Dedifferentiated amniotic fluid mesenchymal stem cell (primary cell): ENCODE results near the gene RIMBP2.
"Not testable (repeated sequence)": the region's sequence is repeated elsewhere in the genome, so short reads cannot be mapped to it uniquely, and the experiment has no call there.

ENCODE experiments used
- DNase-seq: peaks from one replicate; pipeline ENCODE4 v3.0.0-alpha.2; 2016; ENCODE audit errors: extremely low spot score

The RIMBP2 gene

DNA sequence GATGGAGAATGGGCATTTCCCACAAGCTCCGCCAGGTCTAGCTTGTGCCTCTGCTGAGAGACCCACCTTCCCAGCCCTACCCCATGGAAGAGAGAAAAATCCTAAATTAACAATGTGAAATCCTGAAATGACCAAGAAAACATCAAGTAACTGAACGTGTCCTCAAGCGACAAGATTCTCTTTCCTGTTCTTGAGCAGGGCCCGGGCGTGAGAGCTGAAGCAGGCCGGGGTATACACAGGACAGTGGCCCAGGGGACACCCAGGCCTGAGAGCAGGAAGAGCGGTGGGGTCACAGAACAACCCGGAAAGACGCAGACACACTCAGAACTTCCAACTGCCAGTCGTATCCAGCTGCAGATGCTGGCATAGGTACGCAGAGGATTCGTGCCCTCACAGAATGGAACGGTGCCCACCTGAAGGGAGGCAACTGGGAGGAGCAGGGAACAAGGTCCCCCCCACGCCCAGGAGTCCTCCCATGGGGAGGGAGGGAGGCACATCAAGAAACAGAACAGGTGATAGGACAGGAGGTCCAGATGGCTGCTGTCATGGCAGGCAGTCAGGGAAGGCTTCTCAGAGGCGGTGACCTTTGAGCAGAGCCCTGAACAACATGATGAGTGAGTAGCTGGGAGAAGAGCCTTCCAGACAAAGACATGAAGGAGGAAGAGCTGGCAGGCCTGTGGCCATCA, 9.1 kb downstream of the RIMBP2 start:
- no peak for DNase-seq

DNA sequence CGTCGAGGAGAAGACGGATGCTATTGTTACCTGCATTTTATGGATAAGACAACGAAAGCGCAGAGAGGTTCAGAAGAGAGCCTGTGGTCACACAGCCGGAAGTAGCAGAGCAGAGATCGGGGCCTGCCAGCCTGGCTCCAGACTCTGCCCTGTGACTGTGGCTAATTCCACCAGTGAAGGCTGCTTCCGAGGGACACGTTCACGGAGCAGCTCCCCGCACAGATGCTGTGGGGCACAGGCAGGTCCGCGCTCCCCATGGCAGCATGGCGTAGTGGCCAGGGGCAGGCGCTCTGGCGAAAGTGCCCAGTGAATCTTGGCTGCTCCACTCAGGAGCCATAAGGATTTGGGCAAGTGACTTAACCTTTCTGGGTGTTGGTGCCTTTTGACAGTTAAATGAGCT, 9.8 kb downstream of the RIMBP2 start:
- no peak for DNase-seq

DNA sequence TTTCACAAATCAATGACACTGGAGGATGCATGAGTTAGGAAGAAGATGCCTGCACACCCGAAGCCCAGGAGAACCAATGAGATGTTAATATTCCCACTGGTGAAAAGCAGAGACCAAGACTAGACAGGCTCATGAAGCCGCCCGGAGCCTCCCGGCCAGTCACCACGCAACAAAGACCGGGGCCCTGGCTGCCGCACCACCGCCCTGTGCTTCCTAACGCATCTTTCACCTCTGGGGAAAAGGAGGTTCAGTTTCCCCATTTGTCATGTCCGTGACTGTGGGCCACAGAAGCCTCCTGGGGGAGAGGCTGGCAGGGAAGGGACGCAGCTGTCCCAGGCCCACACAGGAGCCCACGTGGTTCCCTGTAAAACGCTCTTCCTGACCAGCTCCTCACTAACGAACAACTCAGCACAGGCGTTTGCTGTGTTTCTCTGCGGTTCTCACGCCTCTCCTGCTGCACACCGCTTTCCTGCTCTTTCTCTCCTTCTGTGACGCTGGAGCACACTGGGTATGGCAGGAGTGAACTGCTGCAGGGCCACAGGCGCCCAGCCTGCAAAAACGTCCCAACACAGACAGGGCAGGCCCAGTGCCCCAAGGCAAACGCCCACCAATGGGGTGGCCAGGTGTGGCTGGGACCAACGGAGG, 10.8 kb downstream of the RIMBP2 start:
- DNase-seq = no peak

DNA sequence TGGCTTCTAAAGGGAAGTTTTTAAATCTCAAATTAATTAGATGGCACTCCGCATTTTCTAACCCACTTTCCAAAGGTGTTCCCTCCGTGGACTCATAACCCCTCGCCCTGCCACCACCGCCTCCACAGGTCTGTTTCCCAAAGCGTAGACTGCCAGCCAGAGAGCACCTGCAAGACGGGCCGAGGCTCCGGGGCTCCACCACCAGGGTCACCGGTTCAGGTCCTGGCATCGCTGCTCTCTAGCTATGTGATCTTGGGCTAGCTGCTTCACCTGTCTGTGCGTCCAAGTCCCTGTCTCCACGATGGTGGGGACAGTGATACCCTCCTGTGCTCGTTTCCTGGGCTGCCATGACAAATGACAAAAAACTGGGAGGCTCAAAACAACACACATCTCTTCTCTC, 11.5 kb downstream of the RIMBP2 start:
- no peak for DNase-seq

DNA sequence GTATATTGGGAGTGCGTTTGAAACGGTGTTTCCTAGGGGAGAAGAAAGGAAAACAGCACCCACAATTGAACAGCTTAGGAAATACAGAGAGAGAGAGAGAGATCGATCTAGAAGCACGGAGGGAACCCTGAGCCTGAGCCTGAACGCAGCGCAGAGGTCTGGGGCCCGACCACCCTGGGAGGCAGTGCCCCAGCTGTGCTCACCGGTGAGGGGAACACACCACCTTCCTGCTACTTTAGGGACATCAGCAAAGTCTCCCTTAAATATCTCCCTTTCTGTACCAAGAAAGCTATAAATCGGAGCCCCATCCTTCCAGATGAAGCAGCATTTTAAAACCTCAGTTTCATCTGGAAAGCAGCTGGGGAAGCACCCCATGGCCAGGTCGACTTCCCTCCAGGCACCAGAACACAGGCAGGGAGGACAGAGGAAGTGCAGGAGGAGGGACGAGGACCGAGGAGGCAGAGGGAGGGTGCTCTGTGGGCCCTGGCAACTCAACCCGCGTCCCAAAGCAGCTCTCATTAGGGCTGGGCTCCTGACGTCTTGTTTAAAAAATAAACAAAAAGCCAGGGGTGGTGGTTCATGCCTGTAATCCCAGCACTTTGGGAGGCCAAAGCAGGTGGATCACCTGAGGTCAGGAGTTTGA, 12.2 kb downstream of the RIMBP2 start:
- DNase-seq = no peak

DNA sequence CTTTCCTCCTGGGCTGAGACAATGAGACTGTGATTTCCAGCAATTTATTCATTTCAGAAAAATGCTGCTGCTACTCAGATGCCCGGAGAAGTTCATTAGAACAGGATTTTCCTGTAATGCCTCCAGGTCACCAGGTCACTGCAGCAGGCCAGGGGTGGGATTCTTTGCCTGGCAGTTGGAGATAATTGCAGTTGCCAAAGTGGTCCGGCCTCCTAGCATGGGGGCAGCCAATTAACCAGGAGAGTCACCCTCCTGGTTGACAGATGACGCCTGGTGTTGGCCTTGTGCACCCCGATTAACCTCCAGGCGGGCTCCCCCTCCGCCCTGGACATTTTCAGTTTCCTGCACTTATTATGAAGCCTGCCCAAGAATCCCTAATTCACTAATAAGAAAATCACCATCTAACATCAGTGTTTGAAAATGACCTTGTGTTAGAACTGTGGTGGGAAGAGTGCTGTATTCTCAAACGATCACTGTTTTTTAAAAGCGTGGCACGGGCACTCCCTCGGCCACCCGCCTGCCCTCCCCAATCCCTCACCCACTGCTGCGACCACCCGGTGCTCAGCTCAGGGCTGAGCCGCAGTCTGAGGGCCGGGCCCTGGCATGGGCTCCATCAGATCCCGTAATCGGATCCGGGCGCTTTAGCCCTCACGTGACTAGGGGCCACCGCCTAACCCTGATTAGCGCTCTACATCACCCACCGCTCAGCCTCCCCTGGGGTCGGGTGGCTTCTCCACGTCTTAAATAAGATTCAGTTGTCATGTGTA, 12.9 kb downstream of the RIMBP2 start:
- no peak for DNase-seq

DNA sequence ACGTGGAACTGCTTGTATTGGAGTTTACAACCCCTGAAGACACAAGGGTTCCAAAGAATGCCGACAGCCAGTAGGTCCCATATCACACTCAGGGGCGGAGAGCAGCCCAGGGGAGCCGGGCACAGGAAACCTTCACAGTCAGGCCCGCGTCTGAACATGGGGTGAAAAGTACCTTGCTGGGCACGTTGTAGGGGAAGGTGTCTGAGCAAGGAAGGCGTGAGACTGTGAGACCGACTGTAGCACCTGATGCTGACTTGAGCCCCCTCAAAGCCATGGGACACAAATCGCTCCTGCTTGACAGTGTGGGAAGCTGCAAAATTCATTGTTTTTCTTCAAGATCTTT, 14.7 kb downstream of the RIMBP2 start:
- DNase-seq = no peak

DNA sequence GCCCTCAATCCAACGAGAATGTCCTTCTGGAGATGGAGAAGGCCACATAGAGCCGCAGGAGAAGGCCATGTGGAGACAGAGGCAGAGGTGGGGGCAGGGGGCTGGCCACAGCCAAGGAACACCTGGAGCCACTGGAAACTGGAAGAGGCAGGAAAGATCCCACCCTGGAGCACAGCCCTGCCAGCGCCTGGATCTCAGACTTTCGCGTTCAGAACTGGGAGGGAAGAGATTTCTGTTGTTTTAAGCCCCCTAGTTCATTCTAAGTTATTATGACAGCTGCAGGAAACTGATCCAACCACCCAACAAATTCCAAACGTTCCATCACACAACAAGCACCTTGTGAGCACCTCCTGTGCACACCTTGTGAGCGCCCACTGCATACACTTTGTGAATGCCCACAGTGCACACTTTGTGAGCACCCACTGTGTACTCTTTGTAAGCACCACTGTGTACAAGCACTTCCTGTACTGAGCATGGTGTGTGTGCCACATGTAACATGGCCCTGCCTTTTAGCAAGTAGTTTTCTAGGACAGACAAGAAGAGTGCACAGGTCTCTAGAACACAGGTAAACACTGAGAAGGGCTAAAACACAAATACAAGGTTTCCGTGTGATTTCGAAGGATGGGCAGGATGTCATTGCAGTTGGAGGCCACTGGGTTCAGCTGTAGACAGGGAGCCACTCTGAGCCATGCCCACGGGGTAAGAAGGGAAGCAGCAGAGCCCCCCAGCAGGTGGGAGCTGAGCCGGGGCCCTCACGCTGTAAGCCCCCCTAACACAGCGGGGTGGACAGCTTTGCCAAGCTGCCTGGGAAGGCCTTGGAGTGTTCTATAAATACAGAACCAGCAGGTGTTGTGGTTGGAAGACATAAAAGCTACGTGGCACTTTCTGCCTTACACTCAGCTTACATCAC, 15.4 kb downstream of the RIMBP2 start:
- no peak for DNase-seq

DNA sequence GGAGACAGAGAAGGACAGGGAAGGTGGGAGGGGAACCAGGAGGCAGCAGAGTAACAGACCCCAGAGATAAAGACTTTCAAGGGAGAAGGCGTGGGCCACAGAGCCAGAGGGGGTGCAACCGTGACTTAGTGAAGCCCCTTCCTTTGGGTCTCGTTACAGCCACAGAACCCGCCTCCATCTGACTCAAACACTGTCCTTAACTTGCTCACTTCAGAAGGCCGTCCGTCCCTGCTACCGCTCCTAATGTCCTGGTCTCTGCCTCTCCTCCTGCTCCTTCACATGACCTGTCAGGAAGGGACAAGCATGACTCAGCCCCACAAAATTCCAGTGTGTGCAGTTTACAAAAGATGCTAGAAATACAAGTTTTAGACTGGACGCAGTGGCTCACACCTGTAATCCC, 18.0 kb downstream of the RIMBP2 start:
- no peak for DNase-seq

DNA sequence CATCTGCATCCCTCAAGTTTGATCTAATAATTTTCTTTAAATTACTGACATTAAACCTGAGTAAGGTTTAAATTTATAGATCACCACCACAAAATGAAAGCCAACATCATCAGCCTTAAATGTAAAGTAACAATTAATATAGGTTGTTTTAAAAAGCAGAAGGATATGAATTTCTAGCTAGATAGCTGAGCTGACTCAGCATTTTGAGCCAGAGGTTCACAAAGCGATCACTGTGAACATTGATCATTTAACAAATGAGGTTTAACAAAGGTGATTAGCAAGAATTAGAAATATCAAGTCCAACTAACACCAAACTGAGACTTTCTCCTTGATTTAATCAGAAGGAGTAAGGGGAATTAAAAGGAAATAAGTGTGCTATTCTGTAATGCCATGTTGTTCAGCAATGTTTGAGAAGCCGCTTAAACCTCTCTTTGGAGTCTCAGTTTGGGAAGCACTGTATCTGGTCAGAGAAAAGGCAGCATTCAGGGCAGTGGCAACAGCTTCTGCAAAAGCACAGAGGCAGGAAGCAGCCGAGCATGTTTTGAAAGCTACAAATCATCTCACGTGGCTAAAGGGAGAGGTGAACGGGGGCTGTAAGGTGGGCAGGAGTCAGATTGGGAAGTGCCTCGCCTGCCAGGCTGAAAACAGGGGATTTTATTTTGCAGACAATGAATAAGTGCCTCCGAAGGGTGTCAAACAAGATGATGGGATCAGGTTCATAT, 19.6 kb downstream of the RIMBP2 start:
- no peak for DNase-seq

DNA sequence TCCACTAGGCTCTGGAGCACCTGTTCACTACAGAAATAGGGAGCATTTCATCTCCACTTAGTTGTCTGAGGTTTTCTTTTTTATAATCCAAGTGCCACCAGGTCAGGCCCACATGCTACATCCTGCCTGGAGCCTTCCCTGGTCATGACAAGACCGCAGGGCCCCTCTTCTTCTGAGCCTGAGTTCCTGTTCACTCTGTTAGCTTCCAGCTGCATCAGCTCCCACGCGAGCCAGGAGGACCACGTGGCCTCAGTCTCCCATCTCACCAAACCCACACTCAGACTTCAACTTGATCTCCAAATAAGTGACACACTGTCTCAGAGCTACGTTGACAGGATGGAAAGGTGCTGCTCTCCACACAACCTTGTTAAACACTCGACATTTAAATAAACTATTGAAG, 21.0 kb downstream of the RIMBP2 start:
- DNase-seq = no peak

DNA sequence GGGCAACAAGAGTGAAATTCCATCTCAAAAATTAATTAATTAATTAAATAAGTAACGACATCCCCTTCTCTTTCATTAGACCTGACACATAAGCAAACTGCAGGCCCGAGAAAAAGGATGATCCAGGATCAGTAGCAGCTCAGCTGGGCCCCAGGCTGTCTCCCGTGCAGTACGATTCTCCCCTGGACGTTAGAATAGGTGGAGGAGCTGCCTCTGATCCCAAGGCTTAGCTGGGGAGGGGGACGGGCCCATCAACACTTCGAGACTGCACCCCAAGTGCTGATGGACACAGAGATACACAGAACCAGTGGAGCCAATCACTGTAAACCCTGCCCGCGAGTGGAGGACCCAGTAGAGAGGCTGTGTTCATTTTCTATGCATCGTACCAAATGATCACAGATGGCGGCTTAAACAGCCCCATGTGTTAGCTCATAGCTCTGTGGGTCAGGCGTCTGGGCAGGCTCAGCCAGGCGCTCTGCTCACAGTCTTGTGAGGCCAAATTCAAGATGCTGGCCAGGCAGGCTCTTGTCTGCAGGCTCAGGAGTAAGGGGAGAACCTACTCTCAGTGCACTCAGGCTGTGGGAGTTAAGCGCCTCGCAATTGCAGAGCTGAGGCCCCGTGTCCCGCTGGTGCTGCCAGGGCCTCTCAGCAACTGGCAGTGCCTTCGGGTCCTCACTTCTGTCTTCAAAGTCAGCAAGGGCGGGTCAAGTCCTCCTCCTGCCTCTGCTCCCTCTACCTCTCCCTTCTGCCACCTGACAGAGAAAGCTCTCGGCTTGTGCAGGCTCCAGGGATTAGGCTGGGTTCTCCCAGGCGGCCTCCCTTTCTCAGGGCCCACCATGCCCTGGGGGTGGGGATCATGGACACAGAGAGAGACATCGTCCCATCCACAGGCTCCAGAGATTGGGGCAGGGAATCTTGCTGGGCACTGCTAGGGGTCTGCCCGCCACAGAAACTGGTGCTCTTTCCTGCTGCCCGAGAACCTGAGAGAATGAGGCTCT, 26.4 kb downstream of the RIMBP2 start:
- no peak for DNase-seq

DNA sequence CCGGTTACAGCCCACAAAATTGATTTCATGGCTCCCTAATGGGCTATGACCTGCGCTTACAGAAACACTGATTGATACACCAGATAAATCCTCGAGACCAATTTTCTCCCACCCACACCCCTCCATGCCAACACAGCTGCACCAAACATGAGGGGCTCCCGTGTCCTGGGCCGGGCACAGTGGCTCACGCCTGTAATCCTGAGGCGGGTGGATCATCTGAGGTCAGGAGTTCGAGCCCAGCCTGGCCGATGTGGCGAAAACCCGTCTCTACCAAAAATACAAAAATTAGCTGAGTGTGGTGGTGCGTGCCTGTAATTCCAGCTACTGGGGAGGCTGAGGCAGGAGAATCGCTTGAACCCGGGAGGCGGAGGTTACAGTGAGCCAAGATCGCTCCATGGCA, 27.1 kb downstream of the RIMBP2 start:
- not testable (repeated sequence) for DNase-seq

DNA sequence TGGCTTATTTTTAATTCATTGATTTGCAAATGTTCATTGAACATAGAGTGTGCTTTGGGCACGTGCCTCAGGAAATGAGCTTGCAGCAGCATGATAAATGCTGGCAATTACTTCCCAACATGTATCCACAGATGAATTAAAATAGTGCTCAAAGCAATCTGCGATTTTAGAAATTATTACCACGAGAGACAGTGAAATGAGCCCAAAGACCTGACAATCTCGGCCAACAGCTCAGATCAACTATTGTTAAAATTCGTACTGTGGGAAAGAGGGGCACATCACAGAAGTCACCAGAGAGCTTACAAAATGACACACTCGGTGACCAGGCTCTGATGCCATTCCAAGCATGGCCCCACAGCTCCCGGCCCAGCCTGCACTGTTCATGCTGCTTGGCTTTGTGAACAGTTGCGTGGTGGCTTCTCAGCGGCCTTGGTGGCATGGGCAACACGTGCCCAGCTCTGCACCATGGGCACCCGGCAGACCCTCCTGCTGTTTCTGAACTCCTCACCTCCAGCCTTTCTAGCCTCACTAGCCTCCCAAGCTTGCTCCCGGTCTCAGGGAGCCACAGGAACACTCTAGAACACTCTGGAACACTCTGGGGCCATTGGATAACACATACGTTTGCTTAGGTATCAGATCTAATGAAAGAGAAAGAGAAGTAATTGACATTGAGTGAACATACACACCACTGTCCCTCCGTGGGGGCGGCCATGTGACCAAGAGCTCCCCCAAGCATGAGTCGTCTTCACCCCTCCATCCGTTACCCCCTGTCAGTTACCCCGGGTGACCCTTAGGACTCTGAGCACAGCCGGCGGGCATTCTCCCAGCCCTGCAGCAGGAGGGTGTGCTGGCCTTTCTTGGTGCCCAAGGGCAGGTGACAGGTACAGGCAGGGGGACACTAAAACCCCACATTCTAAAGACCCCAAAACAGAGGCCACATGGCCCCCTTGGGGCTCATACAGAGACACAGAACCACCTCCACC, 28.0 kb downstream of the RIMBP2 start:
- no peak for DNase-seq

DNA sequence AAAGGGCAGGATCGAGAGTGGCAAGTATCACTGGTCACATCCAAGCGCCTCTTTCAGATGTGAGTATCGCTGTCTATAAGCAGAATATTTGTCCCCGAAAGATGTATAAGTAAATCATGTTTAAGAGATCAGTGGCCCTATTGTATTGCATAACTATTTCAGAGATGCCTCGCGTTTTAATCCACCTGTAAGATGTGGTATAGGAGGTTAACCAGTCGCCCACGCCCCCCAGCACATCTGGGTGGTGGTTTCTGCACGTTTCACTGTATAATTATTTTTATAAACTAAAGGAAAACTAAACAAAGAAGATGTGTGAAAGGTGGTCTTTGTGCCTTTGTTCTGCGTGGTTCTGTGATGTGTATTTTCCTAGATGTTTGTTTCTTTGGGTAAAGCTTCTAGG, 28.9 kb downstream of the RIMBP2 start:
- no peak for DNase-seq

DNA sequence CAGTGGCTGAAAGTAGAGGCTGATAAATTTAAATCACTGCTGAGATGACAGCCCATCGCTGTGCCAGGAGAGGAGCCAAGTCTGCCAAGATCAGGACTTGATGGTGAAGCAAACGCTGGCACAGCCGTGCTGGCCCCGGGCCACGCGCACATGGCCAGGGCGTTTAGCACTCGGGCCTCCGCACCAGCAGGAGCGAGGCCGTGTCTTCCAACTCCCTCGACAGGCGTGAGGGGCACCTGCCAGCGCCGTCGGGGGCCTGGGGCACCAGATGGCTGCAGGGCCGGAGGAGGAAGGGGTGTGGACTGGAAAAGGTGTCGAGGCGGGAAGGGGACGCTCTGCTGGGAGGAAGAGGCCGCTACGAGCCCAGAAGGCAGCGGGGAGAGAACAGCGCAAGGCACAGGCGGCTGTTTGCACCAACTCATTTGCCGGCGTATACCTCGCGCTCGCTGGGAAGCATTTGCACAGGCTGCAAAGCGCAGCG, 29.5 kb downstream of the RIMBP2 start:
- no peak for DNase-seq

DNA sequence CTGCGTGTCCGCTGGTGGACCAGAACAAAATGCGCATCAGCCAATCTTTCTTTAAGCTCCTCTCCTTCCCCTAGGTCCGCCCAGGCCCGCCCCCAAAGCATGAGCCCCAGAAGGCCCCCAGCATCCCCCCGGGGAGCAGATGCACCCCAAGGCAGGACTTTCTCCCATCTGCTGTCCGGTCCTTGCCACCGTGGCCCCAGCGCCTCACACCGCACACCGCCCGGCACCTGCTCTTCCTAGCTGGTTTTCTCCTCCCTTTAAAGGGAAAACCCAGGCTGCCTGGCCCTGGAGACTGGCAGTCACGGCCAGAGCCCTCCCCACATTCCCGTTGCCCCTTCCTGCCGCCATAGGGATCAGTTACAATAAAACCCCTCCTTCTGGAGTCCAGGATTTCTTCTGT, 30.2 kb downstream of the RIMBP2 start:
- no peak for DNase-seq

DNA sequence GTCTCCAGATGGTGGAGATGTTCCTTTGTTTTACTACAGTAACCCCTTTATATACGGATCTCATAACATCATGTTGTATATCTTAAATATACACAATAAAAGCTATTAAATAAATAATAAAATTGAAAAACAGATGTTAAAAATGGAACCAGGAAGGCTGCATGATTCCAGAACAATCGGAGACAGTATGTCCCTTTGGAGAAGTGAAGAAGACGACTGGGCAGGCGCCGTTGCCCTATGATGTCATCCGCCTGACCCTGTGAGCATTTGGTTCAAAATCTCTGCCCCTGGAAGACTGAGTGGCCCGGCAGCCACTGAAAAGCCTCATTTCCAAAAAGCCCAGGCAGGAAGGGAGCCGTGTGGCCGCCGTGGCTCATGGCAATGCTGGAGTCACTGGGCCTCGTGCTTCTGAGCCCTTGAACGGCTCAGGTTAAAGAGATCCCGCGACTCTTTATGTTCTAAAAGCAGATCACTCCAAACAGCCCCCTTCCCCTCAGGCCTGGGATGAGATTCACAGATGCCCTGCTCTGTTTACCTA, 30.8 kb downstream of the RIMBP2 start:
- no peak for DNase-seq
